GM19467 (cell line): Measurements from ENCODE around the gene OGFOD3.

Experiments
- ATAC-seq: cut with Tn5 transposase; IDR thresholded peaks from one replicate; pipeline ENCODE4 v1.9.1; 2021; ENCODE audit warnings: mild to moderate bottlenecking, moderate library complexity; ENCODE audit not compliant: unreplicated experiment

OGFOD3 gene

GRCh38 chr17:82447876-82448275, 29.5 kb upstream of the OGFOD3 start:
- ATAC-seq, result no peak

DNA sequence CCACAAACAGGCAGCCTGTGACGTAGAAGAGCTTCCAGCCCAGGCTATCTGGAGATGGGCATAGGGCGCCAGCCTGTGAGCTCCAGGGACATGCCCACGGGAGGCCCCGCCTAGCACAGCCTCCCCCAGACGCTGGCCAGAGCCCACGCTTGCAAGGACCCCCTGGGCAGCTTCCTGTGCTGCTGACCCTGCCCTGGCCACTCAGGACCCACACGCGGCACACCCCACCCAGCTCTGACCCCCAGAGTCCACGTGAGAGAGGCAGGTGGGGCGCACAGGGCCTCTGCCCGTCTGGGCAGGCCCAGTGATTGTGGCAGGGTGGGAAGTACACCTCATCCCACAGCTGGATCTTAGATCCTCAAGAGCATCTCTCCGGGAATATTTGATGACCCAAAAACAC, 28.3 kb upstream of the OGFOD3 start:
- ATAC-seq, result no peak

GRCh38 chr17:82446124-82446523, 27.7 kb upstream of the OGFOD3 start:
- ATAC-seq, result no peak

DNA sequence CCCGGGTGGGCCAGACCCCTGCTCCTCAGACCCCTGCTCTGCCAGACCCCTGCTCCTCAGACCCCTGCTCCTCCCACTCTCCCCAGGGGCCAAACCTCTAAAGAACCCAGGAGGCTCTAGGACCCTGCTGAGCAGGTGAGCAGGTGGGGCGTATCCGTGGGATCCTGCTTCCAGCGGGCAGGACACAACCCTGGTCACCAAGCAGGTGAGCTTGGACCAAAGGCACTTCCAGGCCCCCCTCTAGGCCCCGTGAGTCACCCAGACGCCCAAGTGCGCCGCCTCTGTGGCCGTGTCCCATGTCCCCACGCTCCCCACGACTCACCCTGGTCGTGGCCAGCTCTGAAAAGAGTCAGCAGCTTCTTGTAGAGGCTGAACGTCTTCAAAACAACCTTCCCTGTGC, 27.2 kb upstream of the OGFOD3 start:
- no peak for ATAC-seq

DNA sequence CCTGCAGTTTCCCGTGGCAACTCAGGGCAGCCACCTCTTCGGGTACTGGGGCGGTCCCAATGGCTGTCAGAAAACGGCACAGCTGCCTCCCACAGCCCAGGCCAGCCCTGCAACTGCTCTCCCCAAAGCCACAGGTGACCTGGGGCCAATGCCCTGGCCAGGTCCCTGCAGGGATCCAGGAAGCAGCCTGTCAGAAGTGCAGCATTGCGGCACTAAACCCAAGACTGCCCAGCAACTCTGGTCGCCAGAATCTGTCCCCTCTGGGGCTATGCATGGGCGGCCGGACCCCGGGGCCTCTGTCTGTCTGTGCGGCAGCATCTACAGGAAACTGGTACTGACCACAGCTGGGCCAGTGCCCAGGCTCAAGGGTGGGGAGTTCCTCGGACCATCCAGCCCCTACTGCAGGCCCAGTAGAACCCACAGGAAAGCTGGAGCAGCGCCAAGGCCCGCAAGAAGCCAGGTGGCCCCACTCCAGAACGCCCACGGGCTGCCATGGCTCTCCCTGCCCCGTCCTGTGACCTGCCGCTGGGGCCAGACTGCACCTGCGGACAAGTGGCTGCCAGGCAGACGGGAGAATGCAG, 26.6 kb upstream of the OGFOD3 start:
- ATAC-seq, result no peak

DNA sequence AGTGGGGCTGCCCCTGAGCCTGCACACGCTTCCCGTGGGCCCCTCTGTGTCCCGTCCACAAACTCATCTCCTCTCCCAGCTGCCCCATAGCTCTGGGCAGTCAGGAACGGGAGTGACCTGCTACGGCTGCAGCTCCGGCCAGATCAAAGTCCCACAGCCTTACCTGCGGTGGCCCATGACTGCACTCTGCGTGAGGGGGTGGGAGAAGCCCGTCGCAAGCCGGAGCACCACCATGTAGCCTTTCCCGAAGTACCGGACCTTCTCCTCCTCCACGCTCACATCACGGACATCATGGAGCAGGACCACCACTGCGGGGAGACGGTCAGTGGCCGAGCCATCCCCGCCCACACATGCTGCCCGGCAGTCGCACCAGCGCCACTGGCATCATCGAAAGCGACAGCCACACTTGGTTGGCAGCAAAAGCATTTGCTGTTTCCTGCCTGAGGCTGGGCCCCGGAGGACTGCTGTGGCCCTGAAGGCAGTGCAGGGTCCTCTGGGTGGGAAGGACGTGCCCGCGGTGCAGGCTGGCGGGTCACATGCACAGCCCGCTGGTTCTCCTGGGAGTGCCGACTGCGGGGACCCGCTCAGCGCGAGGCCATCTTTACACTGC, 26.0 kb upstream of the OGFOD3 start:
- ATAC-seq, result no peak

- no peak for ATAC-seq
Measured at GRCh38 chr17:82443465-82444283, 25.3 kb upstream of the OGFOD3 start.

DNA sequence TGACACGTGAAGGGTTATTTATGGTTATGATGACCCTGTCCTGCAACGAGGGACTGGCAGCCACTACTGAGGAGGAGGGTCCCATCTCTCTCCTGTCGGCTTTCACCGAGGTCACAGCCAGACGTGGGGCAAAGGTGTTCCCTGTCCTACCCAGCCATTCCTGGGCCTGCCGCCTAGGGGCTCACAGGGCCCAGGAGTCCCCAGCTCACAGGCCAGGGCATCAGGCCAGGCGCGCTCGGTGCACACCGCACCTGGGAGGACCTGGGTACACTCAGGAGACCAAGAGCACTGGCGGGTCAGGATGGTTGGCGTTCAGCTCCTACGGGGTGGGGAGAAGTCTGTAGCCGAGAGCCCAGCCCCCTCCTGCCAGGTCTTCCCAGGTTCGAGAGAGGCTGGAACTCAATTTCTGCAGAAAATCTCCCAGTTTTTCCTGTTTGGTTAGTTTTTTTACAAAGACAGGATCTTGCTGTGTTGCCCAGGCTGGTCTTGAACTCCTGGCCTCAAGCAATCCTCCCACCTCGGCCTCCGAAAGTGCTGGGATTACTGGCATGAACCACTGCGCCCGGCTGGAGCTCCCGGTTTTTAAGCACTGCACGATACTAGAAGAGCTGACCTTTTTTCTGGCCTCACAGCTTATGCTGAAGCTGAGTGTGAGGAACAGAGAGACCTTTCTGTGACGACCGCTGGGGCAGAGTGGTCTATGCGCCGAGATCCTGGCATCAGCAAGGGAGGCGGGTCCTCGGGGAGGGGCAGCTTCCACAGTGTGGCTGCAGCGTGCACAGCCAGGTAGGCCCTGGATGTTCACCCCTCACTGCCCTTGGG, 24.5 kb upstream of the OGFOD3 start:
- no peak for ATAC-seq

DNA sequence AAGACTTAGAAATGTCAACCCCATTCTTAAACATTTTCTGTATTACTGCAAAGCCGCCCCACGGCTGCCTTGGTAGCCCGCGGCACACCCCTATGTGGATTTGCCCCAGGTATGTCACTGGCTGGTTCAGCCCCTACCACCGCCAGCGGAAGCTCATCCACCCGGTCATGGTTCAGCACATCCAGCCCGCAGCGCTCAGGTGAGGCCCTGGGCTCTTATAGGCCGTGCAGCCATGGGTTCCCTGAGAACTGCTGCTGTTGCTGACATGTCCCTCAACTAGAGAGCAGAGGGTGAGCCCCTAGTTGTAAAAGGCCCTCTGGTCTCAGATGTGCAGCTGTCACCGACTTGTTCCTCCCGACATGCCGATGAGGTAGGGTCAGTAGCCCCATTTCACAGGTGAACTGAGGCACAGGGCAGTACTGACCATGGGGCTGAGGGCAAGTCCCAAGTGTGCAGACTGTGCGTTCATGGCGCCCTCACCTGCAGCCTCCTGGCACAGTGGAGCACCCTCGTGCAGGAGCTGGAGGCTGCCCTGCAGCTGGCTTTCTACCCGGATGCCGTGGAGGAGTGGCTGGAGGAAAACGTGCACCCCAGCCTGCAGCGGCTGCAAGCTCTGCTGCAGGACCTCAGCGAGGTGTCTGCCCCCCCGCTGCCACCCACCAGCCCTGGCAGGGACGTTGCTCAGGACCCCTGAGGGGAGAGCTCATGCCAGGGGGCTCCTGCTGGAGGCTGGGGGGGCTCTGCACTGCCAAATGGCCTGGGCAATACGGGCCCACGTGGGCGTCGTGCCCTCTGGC, 23.5 kb upstream of the OGFOD3 start:
- no peak for ATAC-seq

GRCh38 chr17:82440991-82441627, 22.7 kb upstream of the OGFOD3 start:
- ATAC-seq, result no peak

GRCh38 chr17:82440469-82440981, 22.1 kb upstream of the OGFOD3 start:
- ATAC-seq, result no peak

- no peak for ATAC-seq
Measured at GRCh38 chr17:82439829-82440365, 21.5 kb upstream of the OGFOD3 start.

DNA sequence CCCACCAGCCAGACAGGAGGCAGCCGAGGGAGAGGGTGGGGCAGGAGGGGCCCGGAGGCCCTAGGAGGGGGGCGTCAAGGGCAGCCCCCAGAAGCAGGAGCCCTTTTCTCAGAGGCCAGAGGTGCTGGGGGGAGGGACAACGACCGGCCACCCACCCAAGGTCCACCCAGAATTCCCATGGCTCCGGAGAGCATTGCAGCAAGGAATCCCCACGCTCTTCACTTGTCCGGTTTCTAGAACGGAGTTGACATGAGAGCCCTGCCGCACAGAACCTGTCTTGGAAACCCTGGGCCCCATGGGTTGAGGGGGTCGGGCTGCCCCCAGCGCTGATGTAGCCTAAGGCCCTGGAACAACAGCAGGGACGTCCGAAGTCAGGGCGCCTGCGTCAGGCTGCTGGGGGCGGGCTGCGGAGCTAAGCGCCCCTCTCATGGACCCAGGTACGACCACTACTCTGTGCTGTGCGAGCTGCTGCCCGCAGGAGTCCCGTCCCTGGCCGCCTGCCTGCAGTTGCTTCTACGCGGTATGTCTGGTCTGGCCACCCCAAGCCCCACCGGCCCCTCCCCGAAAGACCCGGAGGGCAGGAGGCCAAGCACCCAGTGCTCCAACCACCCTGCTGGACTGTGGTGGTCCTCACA, 20.9 kb upstream of the OGFOD3 start:
- no peak for ATAC-seq

GRCh38 chr17:82438401-82439193, 20.2 kb upstream of the OGFOD3 start:
- no peak for ATAC-seq

DNA sequence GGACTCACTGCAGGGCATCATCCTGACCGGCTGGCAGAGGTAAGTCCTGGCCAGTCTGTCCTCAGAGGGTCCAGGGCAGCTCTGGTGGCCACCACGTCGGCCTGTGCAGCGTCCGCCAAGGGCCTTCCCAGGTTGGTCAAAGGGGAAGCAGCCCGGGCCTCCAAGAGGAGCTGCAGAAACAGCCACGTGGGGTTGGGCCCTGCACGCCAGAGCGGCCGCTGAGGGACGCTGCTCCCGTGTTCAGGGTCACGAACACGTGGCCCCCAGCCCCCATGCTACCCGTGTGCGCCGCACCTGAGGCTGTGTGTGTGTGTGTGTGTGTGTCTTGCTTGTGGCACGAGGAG, 18.9 kb upstream of the OGFOD3 start:
- no peak for ATAC-seq

GRCh38 chr17:82436601-82437324, 18.4 kb upstream of the OGFOD3 start:
- no peak for ATAC-seq

- ATAC-seq, result no peak
Measured at GRCh38 chr17:82435601-82436583, 17.5 kb upstream of the OGFOD3 start.
